ENCODE measurements around the gene SPRED1.

GRCh38 chr15:38229705-38230310 lies 22.8 kb upstream of the SPRED1 start:
- TF ChIP-seq CTCF (IDR thresholded peaks at IDR 0.05) (no peak), POLR2A (IDR thresholded peaks at IDR 0.05) (no peak)
